Choroid plexus epithelial cell (primary cell): Measurements from ENCODE around the gene AGMO.
A peak's percentile ranks its signal among the peaks of the same experiment; 100 is the strongest.

Experiments
- DNase-seq: peaks from one replicate; pipeline ENCODE4 v3.0.0-alpha.2; 2010; ENCODE audit warnings: low read depth
- H3K4me3 ChIP-seq: 2 replicates; pipeline ENCODE4 v1.5.1; 2011; ENCODE audit warnings: low read depth, mild to moderate bottlenecking, control low read depth, low read length, moderate library complexity
- CTCF ChIP-seq: conservative IDR thresholded peaks from 2 replicates; pipeline ENCODE4 v1.5.1; 2011; ENCODE audit warnings: low read depth, mild to moderate bottlenecking, control low read depth, inconsistent platforms, low read length, moderate library complexity

AGMO gene

GRCh38 chr7:15197042-15197977 lies 364.5 kb downstream of the AGMO start:
- no peak for DNase-seq
- H3K4me3 ChIP-seq = no peak overlapping the region
- TF ChIP-seq CTCF = no peak

GRCh38 chr7:15178065-15178464 lies 383.8 kb downstream of the AGMO start:
- no peak for TF ChIP-seq CTCF
- H3K4me3 ChIP-seq = no peak overlapping the region
- DNase-seq = no peak

DNA sequence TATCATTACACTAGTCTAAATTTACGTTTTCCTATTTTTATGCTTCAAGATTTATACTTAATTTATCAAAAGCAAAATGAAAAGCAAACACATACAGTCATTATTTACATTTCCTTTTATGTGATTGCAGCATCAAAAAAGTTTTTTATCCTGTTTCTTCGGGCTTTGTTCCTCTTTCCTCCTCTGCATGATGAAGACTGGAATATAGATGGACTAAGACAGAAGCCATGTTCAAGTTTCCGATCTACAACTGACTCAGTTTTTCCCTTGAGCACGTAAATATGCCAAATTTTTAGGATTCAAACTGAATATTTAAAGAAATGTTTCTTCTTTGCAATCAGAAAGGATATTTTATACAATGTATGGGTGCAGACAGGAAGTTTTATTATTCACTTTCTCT lies 385.7 kb downstream of the AGMO start:
- H3K4me3 ChIP-seq = no peak overlapping the region
- DNase-seq = no peak
- no peak for TF ChIP-seq CTCF

DNA sequence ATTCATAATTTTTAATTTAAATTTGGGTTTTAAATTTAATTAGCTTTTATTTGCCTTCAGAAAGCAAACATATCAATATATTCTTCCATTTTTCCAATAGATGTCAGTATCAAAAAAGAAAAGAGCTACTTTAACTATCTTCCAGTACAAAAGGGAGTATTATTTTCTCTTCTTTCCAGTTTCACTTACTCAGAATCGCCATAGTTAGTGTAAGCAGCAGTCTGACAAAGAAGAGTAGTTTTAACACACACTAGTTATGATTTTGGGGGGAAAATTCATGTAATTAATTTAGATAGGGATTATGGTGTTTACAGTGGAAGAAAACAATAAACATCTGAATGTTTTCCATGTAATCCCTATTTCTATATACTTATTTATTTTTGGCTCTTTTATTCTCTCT lies 386.7 kb downstream of the AGMO start:
- no peak for TF ChIP-seq CTCF
- no peak for DNase-seq
- H3K4me3 ChIP-seq = no peak overlapping the region

GRCh38 chr7:15174485-15174884 lies 387.3 kb downstream of the AGMO start:
- no peak overlapping the region for H3K4me3 ChIP-seq
- no peak for DNase-seq
- no peak for TF ChIP-seq CTCF

DNA sequence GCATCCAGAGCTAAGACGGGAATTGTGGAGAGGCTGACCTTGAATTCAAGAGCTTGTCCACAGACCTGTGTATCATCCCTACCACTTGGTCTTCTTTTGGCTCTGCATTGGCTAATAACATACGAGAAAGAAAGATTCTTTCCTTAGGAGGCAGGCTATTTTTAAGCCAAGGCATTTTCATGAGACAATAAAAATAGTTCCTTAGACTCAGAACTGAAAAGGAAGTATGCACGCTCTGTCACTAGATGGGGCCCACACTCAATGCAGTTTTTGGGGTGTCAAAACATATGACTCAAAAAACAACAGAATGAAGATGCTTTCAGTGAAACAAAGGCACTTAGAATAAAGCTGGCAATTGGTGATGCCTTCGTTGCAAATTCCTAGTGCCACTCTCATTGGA lies 393.3 kb downstream of the AGMO start:
- no peak for DNase-seq
- H3K4me3 ChIP-seq = no peak overlapping the region
- TF ChIP-seq CTCF = peak; percentile 2

- no peak for DNase-seq
- TF ChIP-seq CTCF = no peak
- H3K4me3 ChIP-seq = no peak overlapping the region
Observed at GRCh38 chr7:15167912-15168311, 393.9 kb downstream of the AGMO start.
